Measurements from ENCODE around the gene ZNF143.

Gene ZNF143

DNA sequence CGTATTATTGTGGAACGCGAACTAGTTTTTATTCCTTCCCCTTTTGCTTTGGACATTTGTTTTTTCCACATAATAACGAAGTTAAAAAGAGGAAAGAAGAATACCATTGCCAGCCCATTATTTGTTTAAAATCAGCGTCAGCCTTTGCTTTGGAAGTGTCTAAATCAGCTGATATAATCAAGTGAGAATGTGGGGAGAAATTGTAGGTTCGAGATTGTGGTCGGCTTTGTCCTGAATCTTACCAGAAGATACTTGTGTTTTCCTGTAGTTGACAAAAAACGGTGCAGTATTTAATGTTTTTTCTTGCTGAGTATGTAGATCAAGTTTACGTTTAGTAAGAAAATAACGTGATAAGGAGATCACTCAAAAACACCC, 935 bp downstream of the ZNF143 start:
- Histone ChIP-seq H3K27me3 (ENCODE audit: control insufficient read depth in 5 of 5, insufficient read depth in 4 of 5, low read length in 5 of 5) (no peaks in the 10 kb centered on the region), H3K9me3 (ENCODE audit: control insufficient read depth in 5 of 5, low read length in 5 of 5) (no peaks in the 10 kb centered on the region), H3K36me3 (ENCODE audit: control insufficient read depth in 5 of 5, insufficient read depth in 5 of 5, low read length in 5 of 5) (no peaks in the 10 kb centered on the region), H3K4me1 (ENCODE audit: control insufficient read depth in 5 of 5, insufficient read depth in 5 of 5, low read length in 5 of 5) (peaks cover 0 to 24% (median 20%) of the 10 kb centered on the region in 5 donors), H3K9ac (ENCODE audit: low read length in 5 of 5) (peak overlapping the region; percentile 89 to 98 (median 96)), H3K4me3 (ENCODE audit: low read depth in 1 of 5, low read length in 5 of 5) (peak overlapping the region; percentile 70 to 100 (median 77)), H3K27ac (ENCODE audit: low read depth, low read length) (peak overlapping the region; percentile 99)

- peak overlapping the region; percentile 99 for H3K27ac ChIP-seq (ENCODE audit: low read depth, low read length)
- peak overlapping the region; percentile 89 to 98 (median 96) for H3K9ac ChIP-seq (ENCODE audit: low read length in 5 of 5)
- no peaks in the 10 kb centered on the region for H3K9me3 ChIP-seq (ENCODE audit: control insufficient read depth in 5 of 5, low read length in 5 of 5)
- H3K36me3 ChIP-seq (ENCODE audit: control insufficient read depth in 5 of 5, insufficient read depth in 5 of 5, low read length in 5 of 5) = no peaks in the 10 kb centered on the region
- peaks cover 0 to 24% (median 20%) of the 10 kb centered on the region in 5 donors for H3K4me1 ChIP-seq (ENCODE audit: control insufficient read depth in 5 of 5, insufficient read depth in 5 of 5, low read length in 5 of 5)
- peak overlapping the region; percentile 70 to 100 (median 77) for H3K4me3 ChIP-seq (ENCODE audit: low read depth in 1 of 5, low read length in 5 of 5)
- no peaks in the 10 kb centered on the region for H3K27me3 ChIP-seq (ENCODE audit: control insufficient read depth in 5 of 5, insufficient read depth in 4 of 5, low read length in 5 of 5)
Measured at GRCh38 chr11:9462172-9462799, 1.5 kb downstream of the ZNF143 start.

DNA sequence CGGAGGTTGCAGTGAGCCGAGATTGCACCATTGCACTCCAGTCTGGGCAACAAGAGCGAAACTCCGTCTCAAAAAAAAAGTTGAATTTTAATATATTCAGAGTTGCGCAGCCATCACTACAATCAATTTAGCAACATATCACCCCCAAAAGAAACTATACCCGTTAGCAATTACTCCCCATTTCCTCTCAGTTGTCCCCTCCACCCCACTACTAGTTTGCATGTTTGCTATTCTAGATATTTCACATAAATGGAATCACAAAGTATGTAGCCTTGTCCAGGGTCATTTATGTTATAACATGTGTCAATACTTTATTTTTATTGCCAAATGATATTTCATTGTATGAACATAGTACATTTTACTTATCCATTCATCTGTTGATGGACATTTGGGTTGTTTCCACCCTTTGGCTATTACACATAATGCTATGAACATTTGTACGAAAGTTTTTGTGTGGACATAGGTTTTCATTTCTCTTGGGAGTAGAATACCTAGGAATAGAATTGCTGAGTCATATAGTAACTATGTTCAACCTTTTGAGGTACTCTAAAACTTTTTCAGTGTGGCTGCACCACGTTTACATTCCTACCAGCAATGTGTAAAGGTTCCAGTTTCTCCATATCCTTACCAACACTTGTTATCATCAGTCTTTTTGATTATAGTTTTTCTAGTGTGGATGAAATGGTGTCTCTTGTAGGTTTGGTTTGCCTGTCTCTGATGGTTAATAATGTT, 2.2 kb downstream of the ZNF143 start:
- Histone ChIP-seq H3K27ac (ENCODE audit: low read depth, low read length) (no peak overlapping the region), H3K9ac (ENCODE audit: low read length in 5 of 5) (no peak overlapping the region), H3K9me3 (ENCODE audit: control insufficient read depth in 5 of 5, low read length in 5 of 5) (no peaks in the 10 kb centered on the region), H3K36me3 (ENCODE audit: control insufficient read depth in 5 of 5, insufficient read depth in 5 of 5, low read length in 5 of 5) (no peaks in the 10 kb centered on the region), H3K4me1 (ENCODE audit: control insufficient read depth in 5 of 5, insufficient read depth in 5 of 5, low read length in 5 of 5) (peaks cover 0 to 24% (median 20%) of the 10 kb centered on the region in 5 donors), H3K4me3 (ENCODE audit: low read depth in 1 of 5, low read length in 5 of 5) (no peak overlapping the region), H3K27me3 (ENCODE audit: control insufficient read depth in 5 of 5, insufficient read depth in 4 of 5, low read length in 5 of 5) (no peaks in the 10 kb centered on the region)

DNA sequence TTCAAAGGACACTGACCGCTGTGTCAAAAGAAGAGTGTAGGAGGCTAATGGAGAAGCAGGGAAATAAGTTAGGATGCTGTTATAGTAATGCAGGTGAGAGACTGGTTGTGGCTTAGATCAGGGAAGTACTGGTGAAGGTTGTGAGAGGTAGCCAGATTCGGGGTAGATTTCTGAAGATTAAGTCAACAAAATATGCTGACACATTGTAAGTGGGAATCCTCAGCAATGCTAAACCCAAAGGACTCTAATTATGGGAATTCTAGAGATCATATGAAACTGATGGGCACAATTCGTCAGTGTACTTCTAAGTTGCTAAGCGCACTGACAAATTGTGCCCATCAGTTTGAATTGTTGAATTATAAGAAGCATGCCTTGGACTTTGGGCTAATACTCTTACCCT, 10.0 kb downstream of the ZNF143 start:
- H3K36me3 ChIP-seq (ENCODE audit: control insufficient read depth in 5 of 5, insufficient read depth in 5 of 5, low read length in 5 of 5) = peaks cover 22 to 45% (median 39%) of the 10 kb centered on the region in 5 donors
- no peak overlapping the region for H3K27ac ChIP-seq (ENCODE audit: low read depth, low read length)
- no peaks in the 10 kb centered on the region for H3K9me3 ChIP-seq (ENCODE audit: control insufficient read depth in 5 of 5, low read length in 5 of 5)
- no peak overlapping the region for H3K9ac ChIP-seq (ENCODE audit: low read length in 5 of 5)
- H3K4me1 ChIP-seq (ENCODE audit: control insufficient read depth in 5 of 5, insufficient read depth in 5 of 5, low read length in 5 of 5) = no peaks in the 10 kb centered on the region
- H3K4me3 ChIP-seq (ENCODE audit: low read depth in 1 of 5, low read length in 5 of 5) = no peak overlapping the region
- no peaks in the 10 kb centered on the region for H3K27me3 ChIP-seq (ENCODE audit: control insufficient read depth in 5 of 5, insufficient read depth in 4 of 5, low read length in 5 of 5)

DNA sequence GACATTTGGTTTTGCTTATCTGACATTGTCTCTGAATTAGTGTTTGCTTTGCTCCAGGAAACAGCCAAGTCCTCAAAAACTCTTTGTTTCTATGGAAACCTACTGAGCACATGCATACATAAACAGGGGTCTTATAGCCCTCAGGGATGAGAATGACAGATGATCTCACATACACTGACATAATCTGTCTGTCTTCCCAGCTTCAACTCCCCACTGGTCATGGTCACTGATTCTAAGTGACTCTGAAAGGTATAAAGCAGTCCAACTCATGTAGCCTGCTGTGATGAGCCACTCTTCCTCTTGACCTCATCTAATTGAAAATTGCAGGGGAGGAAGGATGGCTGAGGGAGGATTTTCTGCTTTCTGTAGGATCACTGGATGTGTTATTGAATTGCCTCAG, 12.6 kb downstream of the ZNF143 start:
- Histone ChIP-seq H3K27me3 (ENCODE audit: control insufficient read depth in 5 of 5, insufficient read depth in 4 of 5, low read length in 5 of 5) (no peaks in the 10 kb centered on the region), H3K36me3 (ENCODE audit: control insufficient read depth in 5 of 5, insufficient read depth in 5 of 5, low read length in 5 of 5) (peaks cover 25 to 57% (median 44%) of the 10 kb centered on the region in 5 donors), H3K9ac (ENCODE audit: low read length in 5 of 5) (no peak overlapping the region), H3K27ac (ENCODE audit: low read depth, low read length) (no peak overlapping the region), H3K4me1 (ENCODE audit: control insufficient read depth in 5 of 5, insufficient read depth in 5 of 5, low read length in 5 of 5) (no peaks in the 10 kb centered on the region), H3K4me3 (ENCODE audit: low read depth in 1 of 5, low read length in 5 of 5) (no peak overlapping the region), H3K9me3 (ENCODE audit: control insufficient read depth in 5 of 5, low read length in 5 of 5) (no peaks in the 10 kb centered on the region)

- Histone ChIP-seq H3K4me3 (ENCODE audit: low read depth in 1 of 5, low read length in 5 of 5) (no peak overlapping the region), H3K36me3 (ENCODE audit: control insufficient read depth in 5 of 5, insufficient read depth in 5 of 5, low read length in 5 of 5) (peaks cover 11 to 60% (median 43%) of the 10 kb centered on the region in 5 donors), H3K27me3 (ENCODE audit: control insufficient read depth in 5 of 5, insufficient read depth in 4 of 5, low read length in 5 of 5) (no peaks in the 10 kb centered on the region)
Measured at GRCh38 chr11:9479899-9480298, 19.1 kb downstream of the ZNF143 start.

GRCh38 chr11:9489080-9489765, 28.4 kb downstream of the ZNF143 start:
- Histone ChIP-seq H3K36me3 (ENCODE audit: control insufficient read depth in 5 of 5, insufficient read depth in 5 of 5, low read length in 5 of 5) (peaks cover 18 to 65% (median 27%) of the 10 kb centered on the region in 5 donors), H3K27ac (ENCODE audit: low read depth, low read length) (no peak overlapping the region), H3K4me1 (ENCODE audit: control insufficient read depth in 5 of 5, insufficient read depth in 5 of 5, low read length in 5 of 5) (no peaks in the 10 kb centered on the region), H3K9ac (ENCODE audit: low read length in 5 of 5) (no peak overlapping the region), H3K27me3 (ENCODE audit: control insufficient read depth in 5 of 5, insufficient read depth in 4 of 5, low read length in 5 of 5) (no peaks in the 10 kb centered on the region), H3K9me3 (ENCODE audit: control insufficient read depth in 5 of 5, low read length in 5 of 5) (no peaks in the 10 kb centered on the region), H3K4me3 (ENCODE audit: low read depth in 1 of 5, low read length in 5 of 5) (no peak overlapping the region)

More at GRCh38 chr11:9479899-9480298, 19.1 kb downstream of the ZNF143 start:
- H3K4me1 ChIP-seq (ENCODE audit: control insufficient read depth in 5 of 5, insufficient read depth in 5 of 5, low read length in 5 of 5) = no peaks in the 10 kb centered on the region
- no peak overlapping the region for H3K27ac ChIP-seq (ENCODE audit: low read depth, low read length)
- no peaks in the 10 kb centered on the region for H3K9me3 ChIP-seq (ENCODE audit: control insufficient read depth in 5 of 5, low read length in 5 of 5)
- H3K9ac ChIP-seq (ENCODE audit: low read length in 5 of 5) = no peak overlapping the region

GRCh38 chr11:9490376-9490775, 29.6 kb downstream of the ZNF143 start:
- Histone ChIP-seq H3K27ac (ENCODE audit: low read depth, low read length) (no peak overlapping the region), H3K36me3 (ENCODE audit: control insufficient read depth in 5 of 5, insufficient read depth in 5 of 5, low read length in 5 of 5) (peaks cover 25 to 76% (median 33%) of the 10 kb centered on the region in 5 donors)

DNA sequence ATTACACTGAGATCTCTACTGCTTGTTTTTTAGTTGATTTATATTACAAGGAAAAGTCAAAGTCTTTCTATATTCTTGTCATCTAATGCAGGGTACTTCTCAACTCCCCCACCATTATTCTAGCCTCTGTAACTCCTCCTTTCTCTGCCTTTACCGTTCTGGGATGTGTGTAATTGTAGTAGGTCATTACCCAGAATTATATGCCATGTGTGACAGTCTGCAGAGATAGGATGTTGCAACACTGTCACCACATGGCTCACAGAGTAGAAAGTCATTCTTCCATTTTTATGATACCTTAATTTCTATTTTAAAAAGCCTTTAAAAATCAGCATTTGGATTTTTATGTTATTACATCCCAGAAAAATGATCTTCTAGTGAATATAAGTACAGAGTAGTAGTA, 32.7 kb downstream of the ZNF143 start:
- no peak overlapping the region for H3K27ac ChIP-seq (ENCODE audit: low read depth, low read length)
- no peaks in the 10 kb centered on the region for H3K9me3 ChIP-seq (ENCODE audit: control insufficient read depth in 5 of 5, low read length in 5 of 5)
- no peaks in the 10 kb centered on the region for H3K4me1 ChIP-seq (ENCODE audit: control insufficient read depth in 5 of 5, insufficient read depth in 5 of 5, low read length in 5 of 5)
- H3K27me3 ChIP-seq (ENCODE audit: control insufficient read depth in 5 of 5, insufficient read depth in 4 of 5, low read length in 5 of 5) = no peaks in the 10 kb centered on the region
- H3K36me3 ChIP-seq (ENCODE audit: control insufficient read depth in 5 of 5, insufficient read depth in 5 of 5, low read length in 5 of 5) = peaks cover 37 to 85% (median 51%) of the 10 kb centered on the region in 5 donors
- H3K4me3 ChIP-seq (ENCODE audit: low read depth in 1 of 5, low read length in 5 of 5) = no peak overlapping the region
- H3K9ac ChIP-seq (ENCODE audit: low read length in 5 of 5) = no peak overlapping the region

More at GRCh38 chr11:9490376-9490775, 29.6 kb downstream of the ZNF143 start:
- Histone ChIP-seq H3K4me1 (ENCODE audit: control insufficient read depth in 5 of 5, insufficient read depth in 5 of 5, low read length in 5 of 5) (no peaks in the 10 kb centered on the region), H3K9me3 (ENCODE audit: control insufficient read depth in 5 of 5, low read length in 5 of 5) (no peaks in the 10 kb centered on the region), H3K9ac (ENCODE audit: low read length in 5 of 5) (no peak overlapping the region), H3K27me3 (ENCODE audit: control insufficient read depth in 5 of 5, insufficient read depth in 4 of 5, low read length in 5 of 5) (no peaks in the 10 kb centered on the region), H3K4me3 (ENCODE audit: low read depth in 1 of 5, low read length in 5 of 5) (no peak overlapping the region)

DNA sequence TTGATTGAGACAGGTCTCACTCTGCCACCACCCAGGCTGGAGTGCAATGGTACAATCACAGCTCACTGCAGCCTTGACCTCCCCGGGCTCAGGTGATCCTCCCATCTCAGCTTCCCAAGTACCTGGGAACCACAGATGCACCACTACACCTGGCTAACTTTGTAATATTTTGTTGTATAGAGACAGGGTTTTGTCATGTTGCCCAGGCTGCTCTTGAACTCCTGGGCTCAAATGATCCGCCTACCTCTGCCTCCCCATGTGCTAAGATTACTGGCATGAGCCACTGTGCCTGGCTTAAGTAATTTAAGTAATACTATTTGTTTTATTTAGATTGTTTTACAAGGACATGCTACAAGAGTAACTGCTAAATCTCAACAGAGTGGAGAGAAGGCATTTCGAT, 33.5 kb downstream of the ZNF143 start:
- Histone ChIP-seq H3K27me3 (ENCODE audit: control insufficient read depth in 5 of 5, insufficient read depth in 4 of 5, low read length in 5 of 5) (no peaks in the 10 kb centered on the region), H3K4me1 (ENCODE audit: control insufficient read depth in 5 of 5, insufficient read depth in 5 of 5, low read length in 5 of 5) (no peaks in the 10 kb centered on the region), H3K27ac (ENCODE audit: low read depth, low read length) (no peak overlapping the region), H3K9me3 (ENCODE audit: control insufficient read depth in 5 of 5, low read length in 5 of 5) (no peaks in the 10 kb centered on the region), H3K9ac (ENCODE audit: low read length in 5 of 5) (no peak overlapping the region), H3K4me3 (ENCODE audit: low read depth in 1 of 5, low read length in 5 of 5) (no peak overlapping the region), H3K36me3 (ENCODE audit: control insufficient read depth in 5 of 5, insufficient read depth in 5 of 5, low read length in 5 of 5) (peaks cover 38 to 88% (median 57%) of the 10 kb centered on the region in 5 donors)

Measured in subcutaneous abdominal adipose tissue (tissue), 5 donors.